Nephron progenitor cell (in vitro differentiated cells): ENCODE measurements around the gene PRSS36.
A peak's percentile ranks its signal among the peaks of the same experiment; 100 is the strongest.
"Not testable (repeated sequence)": the region's sequence is repeated elsewhere in the genome, so short reads cannot be mapped to it uniquely, and the experiment has no call there.

Source experiments
- DNase-seq: peaks from one replicate; pipeline ENCODE4 v3.0.0; 2021
- H3K27ac Mint-ChIP-seq: 2 replicates; pipeline ENCODE4 v1.8.0; 2021; ENCODE audit warnings: mild to moderate bottlenecking, moderate library complexity, mixed read lengths
- H3K27me3 Mint-ChIP-seq: 2 replicates; pipeline ENCODE4 v1.8.0; 2021; ENCODE audit warnings: mild to moderate bottlenecking, low read depth, mixed read lengths; ENCODE audit not compliant: poor library complexity
- H3K36me3 Mint-ChIP-seq: 2 replicates; pipeline ENCODE4 v1.8.0; 2021; ENCODE audit warnings: low read depth, mixed read lengths
- H3K4me1 Mint-ChIP-seq: 2 replicates; pipeline ENCODE4 v1.8.0; 2021; ENCODE audit warnings: mixed read lengths
- H3K4me3 Mint-ChIP-seq: 2 replicates; pipeline ENCODE4 v1.8.0; 2021; ENCODE audit warnings: mild to moderate bottlenecking, moderate library complexity, mixed read lengths
- H3K9me3 Mint-ChIP-seq: 2 replicates; pipeline ENCODE4 v1.8.0; 2021; ENCODE audit warnings: mild to moderate bottlenecking, moderate library complexity, mixed read lengths
- TF ChIP-seq, protein P1 (sequence below): fragments of 200-600 bp; sonication (generic); IDR thresholded peaks from 2 replicates; pipeline ENCODE4 v1.5.0; 2021; ENCODE audit warnings: antibody characterized with exemption

Gene PRSS36

DNA sequence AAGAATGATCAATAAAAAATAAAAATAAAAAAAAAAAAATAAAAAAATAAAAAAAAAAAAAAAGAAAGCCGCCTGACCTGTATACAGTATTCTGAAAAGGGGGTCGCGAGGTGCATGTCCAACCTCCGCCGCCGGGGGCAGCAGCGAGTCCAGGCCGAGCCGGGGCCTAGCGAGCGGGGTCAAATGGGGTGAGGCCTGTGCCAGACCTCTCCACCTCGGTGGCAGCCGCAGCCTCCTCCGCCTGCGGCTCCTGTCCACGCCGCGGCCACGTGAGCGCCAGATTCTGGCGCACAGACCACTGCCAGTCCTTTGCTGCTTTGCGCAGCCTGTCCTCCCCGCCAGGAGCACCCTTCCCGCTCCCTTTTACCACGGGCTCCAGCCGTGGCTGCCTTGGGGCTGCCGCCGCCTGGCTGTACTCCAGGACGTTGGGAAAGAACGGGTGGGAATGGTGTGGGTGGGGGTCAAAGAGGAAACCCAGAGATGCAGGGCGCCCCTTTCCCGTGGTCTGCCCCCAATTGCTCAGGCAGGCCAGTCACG lies 44.1 kb downstream of the PRSS36 start:
- no peak overlapping the region for H3K4me3 Mint-ChIP-seq
- H3K4me1 Mint-ChIP-seq, result peaks cover 25% of the 10 kb centered on the region
- peaks cover 7% of the 10 kb centered on the region for H3K27me3 Mint-ChIP-seq
- H3K36me3 Mint-ChIP-seq, result peaks cover 10% of the 10 kb centered on the region
- peak; percentile 86 for DNase-seq
- no peak overlapping the region for H3K27ac Mint-ChIP-seq
- TF ChIP-seq, protein P1, sequence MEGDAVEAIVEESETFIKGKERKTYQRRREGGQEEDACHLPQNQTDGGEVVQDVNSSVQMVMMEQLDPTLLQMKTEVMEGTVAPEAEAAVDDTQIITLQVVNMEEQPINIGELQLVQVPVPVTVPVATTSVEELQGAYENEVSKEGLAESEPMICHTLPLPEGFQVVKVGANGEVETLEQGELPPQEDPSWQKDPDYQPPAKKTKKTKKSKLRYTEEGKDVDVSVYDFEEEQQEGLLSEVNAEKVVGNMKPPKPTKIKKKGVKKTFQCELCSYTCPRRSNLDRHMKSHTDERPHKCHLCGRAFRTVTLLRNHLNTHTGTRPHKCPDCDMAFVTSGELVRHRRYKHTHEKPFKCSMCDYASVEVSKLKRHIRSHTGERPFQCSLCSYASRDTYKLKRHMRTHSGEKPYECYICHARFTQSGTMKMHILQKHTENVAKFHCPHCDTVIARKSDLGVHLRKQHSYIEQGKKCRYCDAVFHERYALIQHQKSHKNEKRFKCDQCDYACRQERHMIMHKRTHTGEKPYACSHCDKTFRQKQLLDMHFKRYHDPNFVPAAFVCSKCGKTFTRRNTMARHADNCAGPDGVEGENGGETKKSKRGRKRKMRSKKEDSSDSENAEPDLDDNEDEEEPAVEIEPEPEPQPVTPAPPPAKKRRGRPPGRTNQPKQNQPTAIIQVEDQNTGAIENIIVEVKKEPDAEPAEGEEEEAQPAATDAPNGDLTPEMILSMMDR, result peak; percentile 62
- peaks cover 9% of the 10 kb centered on the region for H3K9me3 Mint-ChIP-seq

DNA sequence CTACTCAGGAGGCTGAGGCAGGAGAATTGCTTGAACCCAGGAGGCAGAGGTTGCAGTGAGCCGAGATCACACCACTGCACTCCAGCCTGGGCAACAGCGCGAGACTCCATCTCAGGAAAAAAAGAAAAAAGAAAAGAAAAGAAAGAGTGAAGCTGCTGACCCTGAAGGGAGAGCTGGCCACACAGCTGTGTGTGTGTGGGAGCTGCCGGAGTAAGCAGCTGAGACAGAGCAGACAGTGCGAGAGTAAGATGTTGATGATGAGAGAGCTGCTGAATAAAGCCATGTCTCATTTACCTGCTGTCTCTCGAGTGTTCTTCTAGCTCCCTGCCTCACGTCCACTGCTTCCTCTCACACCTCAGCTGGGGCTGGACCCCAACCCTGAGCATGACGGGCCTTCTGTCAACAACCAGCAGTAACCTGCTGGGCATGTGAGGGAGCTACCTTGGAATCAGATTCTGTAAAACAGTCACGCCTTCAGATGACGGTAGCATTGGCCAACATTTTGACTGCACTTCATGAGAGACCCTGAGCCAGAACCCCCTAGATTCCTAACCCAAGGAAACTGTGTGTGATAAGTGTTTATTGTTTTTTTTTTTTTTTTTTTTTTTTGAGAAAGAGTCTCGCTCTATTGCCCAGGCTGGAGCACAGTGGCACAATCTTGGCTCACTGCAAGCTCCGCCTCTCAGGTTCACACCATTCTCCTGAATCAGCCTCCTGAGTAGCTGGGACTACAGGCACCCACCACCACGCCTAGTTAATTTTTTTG lies 48.8 kb downstream of the PRSS36 start:
- not testable (repeated sequence) for H3K36me3 Mint-ChIP-seq, DNase-seq, H3K27ac Mint-ChIP-seq, H3K4me1 Mint-ChIP-seq, H3K4me3 Mint-ChIP-seq
- Mint-ChIP-seq H3K9me3 (peaks cover 18% of the 10 kb centered on the region), H3K27me3 (peaks cover 13% of the 10 kb centered on the region)

DNA sequence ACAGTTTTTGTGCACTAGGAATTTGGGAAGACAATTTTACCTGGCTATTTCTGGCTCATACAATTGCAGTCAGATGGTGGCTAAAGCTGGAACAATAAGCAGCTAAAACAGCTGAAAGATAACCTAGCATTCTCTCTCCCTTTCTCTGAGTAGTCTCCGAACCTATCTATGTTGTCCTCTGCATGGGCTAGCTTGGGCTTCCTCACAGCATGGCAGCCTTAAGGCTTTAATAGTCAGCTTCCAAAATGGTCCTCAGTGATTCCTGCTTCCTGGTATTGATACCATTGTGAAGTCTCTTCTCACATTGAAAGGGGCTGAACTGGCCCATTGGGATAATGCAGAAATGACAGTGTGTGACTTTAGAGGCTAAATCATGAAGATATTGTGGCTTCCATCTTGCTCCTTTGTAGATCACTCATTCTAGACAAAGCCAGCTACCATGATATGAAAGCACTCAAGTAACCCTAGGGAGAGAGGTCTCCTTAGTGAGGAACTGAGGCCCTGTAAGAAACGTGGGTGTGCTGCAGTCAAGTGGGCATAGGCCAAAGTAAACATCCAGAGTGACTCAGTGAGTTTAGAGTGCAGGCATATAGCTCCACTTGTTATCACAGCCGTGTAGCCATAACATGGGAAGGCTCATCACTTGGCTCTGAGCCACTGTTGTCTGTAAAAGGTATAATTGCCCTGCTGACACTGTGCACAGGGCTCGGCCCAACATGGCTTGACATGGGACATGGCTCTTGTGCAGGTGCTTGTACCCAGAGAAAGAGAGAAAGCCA lies 49.8 kb downstream of the PRSS36 start:
- TF ChIP-seq, protein P1, result no peak
- DNase-seq, result no peak
- Mint-ChIP-seq H3K9me3 (peaks cover 21% of the 10 kb centered on the region), H3K4me3 (no peak overlapping the region), H3K27me3 (peaks cover 13% of the 10 kb centered on the region), H3K4me1 (peaks cover 9% of the 10 kb centered on the region), H3K36me3 (no peaks in the 10 kb centered on the region), H3K27ac (no peak overlapping the region)

DNA sequence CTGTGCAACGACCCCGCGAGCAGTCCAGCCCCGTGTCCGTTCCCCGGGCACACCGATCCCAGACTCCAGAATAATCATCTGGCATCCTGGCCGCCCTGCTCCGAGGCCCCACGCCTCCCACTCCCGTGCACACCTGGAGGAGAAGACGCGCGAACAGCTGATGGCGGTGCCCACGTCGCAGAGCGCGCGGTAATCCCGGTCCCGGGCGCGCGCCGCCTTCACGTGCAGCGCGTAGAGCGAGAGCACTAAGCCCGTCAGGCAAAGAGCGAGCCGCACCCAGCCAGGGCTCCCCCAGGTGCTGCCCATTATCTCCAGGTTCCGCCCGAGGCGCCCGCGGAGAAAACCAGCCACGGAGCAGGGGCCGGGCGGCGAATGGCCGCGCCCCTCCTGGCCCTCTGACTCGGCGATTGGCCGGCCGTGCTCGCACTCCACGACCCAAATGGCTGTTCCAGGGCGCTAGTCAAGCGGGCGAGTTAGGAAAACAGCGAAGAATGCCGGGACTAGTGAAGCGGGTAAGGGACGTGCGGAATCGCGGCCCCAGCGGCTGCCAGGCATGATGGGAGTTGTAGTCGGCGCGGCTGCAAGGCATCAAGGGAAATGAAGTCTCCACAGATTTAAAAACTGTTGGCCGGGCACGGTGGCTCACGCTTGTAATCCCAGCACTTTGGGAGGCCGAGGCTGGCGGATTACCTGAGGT lies 55.3 kb downstream of the PRSS36 start, which contains the start of gene VKORC1:
Gene VKORC1, minus strand, starts transcription at position 374 of the 697 bp plus-strand sequence. Its CDS starts 68 bp downstream, at position 306.
- peak within 1 kb of the TSS; percentile 88 for H3K27ac Mint-ChIP-seq
- H3K36me3 Mint-ChIP-seq, result peaks cover 9% of the 10 kb centered on the region
- DNase-seq, result peak; percentile 91
- peaks cover 10% of the 10 kb centered on the region for H3K9me3 Mint-ChIP-seq
- H3K27me3 Mint-ChIP-seq, result peaks cover 7% of the 10 kb centered on the region
- TF ChIP-seq, protein P1, result no peak
- peak within 1 kb of the TSS; percentile 99 for H3K4me3 Mint-ChIP-seq
- H3K4me1 Mint-ChIP-seq, result peaks cover 24% of the 10 kb centered on the region

DNA sequence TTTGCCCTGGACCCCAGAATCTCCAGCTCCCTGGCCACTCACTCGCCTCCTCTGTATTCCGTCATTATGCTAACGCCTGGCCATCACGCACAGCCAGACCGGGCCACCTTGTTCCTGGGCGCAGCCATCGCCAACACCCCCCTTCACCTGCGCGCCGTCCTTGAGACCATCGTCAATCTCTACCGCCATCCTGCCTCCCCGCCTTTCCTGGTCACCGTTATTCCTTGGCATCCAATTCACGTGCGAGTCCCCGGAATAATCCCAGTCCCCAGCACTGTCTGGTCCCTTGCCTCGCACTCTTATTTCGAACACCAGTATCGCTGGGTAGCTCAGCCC lies 55.8 kb downstream of the PRSS36 start:
- Mint-ChIP-seq H3K27me3 (peaks cover 4% of the 10 kb centered on the region), H3K36me3 (peaks cover 9% of the 10 kb centered on the region), H3K27ac (peak overlapping the region; percentile 88), H3K9me3 (peaks cover 10% of the 10 kb centered on the region), H3K4me3 (peak overlapping the region; percentile 99), H3K4me1 (peaks cover 24% of the 10 kb centered on the region)
- TF ChIP-seq, protein P1, result no peak
- DNase-seq, result peak; percentile 23
